Measurements from ENCODE around the gene KCNF1. TPM values are rescaled to one million over a fixed set of nuclear protein-coding genes. Genes with fewer than 3 reads are reported as not detected.

KCNF1 gene
- total RNA-seq, 1 experiment from 2014 or later: 1.3 TPM

GRCh38 chr2:10923008-10923375 lies 11.3 kb downstream of the KCNF1 start:
- no peak overlapping the region for H3K27ac ChIP-seq (ENCODE audit: low read length)
- no peaks in the 10 kb centered on the region for H4K20me1 ChIP-seq (ENCODE audit: low read length)
- no peaks in the 10 kb centered on the region for H3F3A ChIP-seq (ENCODE audit: low read length, unreplicated experiment)
- no peaks in the 10 kb centered on the region for H3K27me3 ChIP-seq (ENCODE audit: low read length)
- no peak overlapping the region for H3K4me2 ChIP-seq (ENCODE audit: low read length)
- BruUV-seq (replicated peaks): no TSS peak
- H3K9me3 ChIP-seq (ENCODE audit: low read length): no peaks in the 10 kb centered on the region
- no peaks in the 10 kb centered on the region for H3K4me1 ChIP-seq (ENCODE audit: insufficient read depth, low read length)
- no peak overlapping the region for H3K4me3 ChIP-seq (ENCODE audit: low read length)
- no peak overlapping the region for H3K9ac ChIP-seq (ENCODE audit: low read length)
- no peaks in the 10 kb centered on the region for H3K79me2 ChIP-seq (ENCODE audit: low read length)
- ChIA-PET POLR2A (ENCODE audit: unreplicated experiment) (no interaction called here), CTCF (no interaction called here)
- intact Hi-C loops (cut with micrococcal nuclease): no loop called here
- no peak overlapping the region for H2AFZ ChIP-seq (ENCODE audit: low read length)
- no peaks in the 10 kb centered on the region for H3K9me2 ChIP-seq (replicated peaks; ENCODE audit: low read length)
- H3K36me3 ChIP-seq (ENCODE audit: low read depth, low read length): no peaks in the 10 kb centered on the region
- DNase-seq: no peak
- no peak for ATAC-seq
- no peak for TF ChIP-seq EZH2phosphoT487 (IDR thresholded peaks at IDR 0.05; ENCODE audit: borderline replicate concordance, low read length)
- TF ChIP-seq CTCF (conservative IDR thresholded peaks at IDR 0.05; ENCODE audit: low read depth, low read length): no peak
- TF ChIP-seq EZH2 (IDR thresholded peaks at IDR 0.05; ENCODE audit: low read length, unreplicated experiment): no peak

- Histone ChIP-seq H4K20me1 (ENCODE audit: low read length) (no peaks in the 10 kb centered on the region), H3K36me3 (ENCODE audit: low read depth, low read length) (no peaks in the 10 kb centered on the region), H3K9me2 (replicated peaks; ENCODE audit: low read length) (no peaks in the 10 kb centered on the region), H3K4me3 (ENCODE audit: low read length) (no peak overlapping the region), H3K4me2 (ENCODE audit: low read length) (no peak overlapping the region), H3F3A (ENCODE audit: low read length, unreplicated experiment) (no peaks in the 10 kb centered on the region), H3K4me1 (ENCODE audit: insufficient read depth, low read length) (no peaks in the 10 kb centered on the region), H3K27me3 (ENCODE audit: low read length) (no peaks in the 10 kb centered on the region), H2AFZ (ENCODE audit: low read length) (no peak overlapping the region), H3K9ac (ENCODE audit: low read length) (no peak overlapping the region), H3K9me3 (ENCODE audit: low read length) (no peaks in the 10 kb centered on the region), H3K27ac (ENCODE audit: low read length) (no peak overlapping the region), H3K79me2 (ENCODE audit: low read length) (no peaks in the 10 kb centered on the region)
- POLR2A ChIA-PET (ENCODE audit: unreplicated experiment): no interaction called here
- CTCF ChIA-PET: no interaction called here
- no TSS peak for BruUV-seq (replicated peaks)
- TF ChIP-seq EZH2 (IDR thresholded peaks at IDR 0.05; ENCODE audit: low read length, unreplicated experiment) (no peak), CTCF (conservative IDR thresholded peaks at IDR 0.05; ENCODE audit: low read depth, low read length) (no peak), EZH2phosphoT487 (IDR thresholded peaks at IDR 0.05; ENCODE audit: borderline replicate concordance, low read length) (no peak)
- no peak for ATAC-seq
- no peak for DNase-seq
- intact Hi-C loops (cut with micrococcal nuclease): no loop called here
Observed at GRCh38 chr2:10923965-10924364, 12.2 kb downstream of the KCNF1 start.

- Histone ChIP-seq H3K36me3 (ENCODE audit: low read depth, low read length) (no peaks in the 10 kb centered on the region), H3K9ac (ENCODE audit: low read length) (no peak overlapping the region), H3K4me1 (ENCODE audit: insufficient read depth, low read length) (no peaks in the 10 kb centered on the region), H3K27me3 (ENCODE audit: low read length) (no peaks in the 10 kb centered on the region), H2AFZ (ENCODE audit: low read length) (no peak overlapping the region), H3K4me3 (ENCODE audit: low read length) (no peak overlapping the region), H3K27ac (ENCODE audit: low read length) (no peak overlapping the region), H3K4me2 (ENCODE audit: low read length) (no peak overlapping the region), H3K9me3 (ENCODE audit: low read length) (no peaks in the 10 kb centered on the region), H3F3A (ENCODE audit: low read length, unreplicated experiment) (no peaks in the 10 kb centered on the region), H4K20me1 (ENCODE audit: low read length) (no peaks in the 10 kb centered on the region), H3K9me2 (replicated peaks; ENCODE audit: low read length) (no peaks in the 10 kb centered on the region), H3K79me2 (ENCODE audit: low read length) (no peaks in the 10 kb centered on the region)
- TF ChIP-seq EZH2phosphoT487 (IDR thresholded peaks at IDR 0.05; ENCODE audit: borderline replicate concordance, low read length): no peak
- TF ChIP-seq CTCF (conservative IDR thresholded peaks at IDR 0.05; ENCODE audit: low read depth, low read length): no peak
- no peak for TF ChIP-seq EZH2 (IDR thresholded peaks at IDR 0.05; ENCODE audit: low read length, unreplicated experiment)
- ATAC-seq (no peak; the same call in 1 of the 2 replicates), DNase-seq (no peak)
- CTCF ChIA-PET: no interaction called here
- BruUV-seq (replicated peaks): no TSS peak
- POLR2A ChIA-PET (ENCODE audit: unreplicated experiment): no interaction called here
- intact Hi-C loops (cut with micrococcal nuclease): no loop called here
Observed at GRCh38 chr2:10924441-10924840, 12.7 kb downstream of the KCNF1 start.
